Subcutaneous adipose tissue (tissue), 4 donors: ENCODE measurements around the gene ADGRL3. TPM values are rescaled to one million over a fixed set of nuclear protein-coding genes. Genes with fewer than 3 reads are reported as not detected.

Source experiments
- CTCF ChIP-seq: fragments of 450-650 bp; IDR thresholded peaks from one replicate; pipeline ENCODE4 v1.5.1; 2016; ENCODE audit warnings: low read depth, mild to moderate bottlenecking, control low read depth, antibody characterized with exemption, moderate library complexity
- total RNA-seq, 4 donors: library from RNA; depleted of rRNA; stranded (reverse); fragments of >200 nt; gene quantifications; one replicate each; pipeline ENCODE4 v1.1.0, GENCODE V29; 2016

ADGRL3 gene
- total RNA-seq, 4 donors from 2014 or later = 6.3 to 12.2 (median 9.2) TPM

DNA sequence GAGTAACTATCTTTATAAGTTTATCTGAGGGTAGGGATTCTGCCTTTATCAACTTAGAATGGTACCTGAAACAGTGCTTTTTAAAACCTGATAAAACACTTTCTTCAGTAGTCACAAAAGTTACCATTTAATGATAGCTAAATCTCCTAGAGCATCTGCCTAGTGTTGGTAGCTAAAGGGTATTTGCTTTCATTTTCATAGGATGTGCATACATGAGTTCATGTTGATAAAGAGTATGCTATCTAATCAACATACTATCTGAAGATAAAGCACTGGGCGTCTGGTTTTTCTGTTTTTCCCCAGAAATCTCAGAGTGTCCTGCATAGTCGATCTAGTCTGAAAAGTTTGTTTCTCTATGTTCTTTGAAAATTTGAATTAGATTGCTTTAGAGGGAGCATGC, 75.1 kb downstream of the ADGRL3 start:
- TF ChIP-seq CTCF = no peak

DNA sequence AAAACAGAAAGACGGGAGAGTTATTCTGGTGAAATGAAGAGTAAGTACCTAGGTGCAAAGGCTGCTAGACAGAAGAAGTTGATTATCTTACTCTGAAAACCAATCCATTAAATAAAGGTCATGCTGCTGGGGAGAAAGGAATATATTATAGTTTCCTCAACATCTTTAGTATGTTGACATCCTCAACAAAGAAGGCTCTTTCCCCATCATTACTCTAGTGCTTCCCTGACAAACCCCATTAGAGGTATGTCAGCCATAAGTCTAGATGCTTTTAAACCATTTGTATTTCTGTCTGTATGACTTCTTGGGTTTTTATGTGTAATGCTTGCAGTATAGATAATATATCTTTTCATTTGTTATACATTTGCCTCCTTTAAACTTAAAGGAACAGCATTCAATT, 75.9 kb downstream of the ADGRL3 start:
- no peak for TF ChIP-seq CTCF

DNA sequence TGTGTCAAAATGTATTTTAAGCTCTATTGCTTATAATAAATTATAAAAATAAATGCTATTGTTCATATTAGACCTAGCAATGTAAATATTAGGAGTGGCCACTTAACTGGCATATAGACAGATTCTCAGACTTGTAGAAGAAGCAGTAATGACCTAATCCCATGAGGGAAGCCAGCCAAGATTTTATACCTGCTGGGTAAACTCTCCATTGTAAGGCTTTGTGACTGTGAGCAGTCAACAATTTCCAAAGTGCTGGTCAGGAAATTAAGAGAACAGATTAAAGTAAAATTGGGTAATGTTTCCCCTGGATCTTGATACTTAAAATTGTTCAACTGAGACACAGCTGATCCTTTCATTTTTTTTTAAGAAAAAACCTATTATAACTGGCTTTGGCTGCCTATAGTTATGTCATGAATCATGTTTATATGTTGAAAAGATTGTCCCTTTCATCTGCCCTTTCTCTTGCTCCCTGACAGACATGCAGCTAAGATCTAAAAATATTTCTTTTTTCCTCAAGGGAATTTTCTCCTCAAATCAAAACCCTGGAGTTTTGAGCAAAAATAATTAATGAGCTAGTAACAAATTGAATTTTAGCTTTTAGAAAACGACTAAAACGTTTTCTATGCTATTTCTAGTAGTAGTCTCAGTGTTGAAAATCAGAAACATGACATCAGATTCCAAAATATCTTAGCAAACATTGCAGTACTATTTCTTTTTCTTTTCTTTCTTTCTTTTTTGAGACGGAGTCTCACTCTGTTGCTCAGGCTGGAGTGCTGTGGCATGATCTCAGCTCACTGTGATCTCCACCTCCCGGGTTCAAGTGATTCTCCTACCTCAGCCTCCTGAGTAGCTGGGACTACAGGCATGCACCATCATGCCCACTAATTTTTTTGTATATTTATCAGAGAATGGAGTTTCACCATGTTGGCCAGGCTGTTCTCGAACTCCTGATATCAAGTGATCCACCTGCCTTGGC, 77.9 kb downstream of the ADGRL3 start:
- no peak for TF ChIP-seq CTCF

GRCh38 chr4:61292322-61292721, 92.2 kb downstream of the ADGRL3 start:
- no peak for TF ChIP-seq CTCF

DNA sequence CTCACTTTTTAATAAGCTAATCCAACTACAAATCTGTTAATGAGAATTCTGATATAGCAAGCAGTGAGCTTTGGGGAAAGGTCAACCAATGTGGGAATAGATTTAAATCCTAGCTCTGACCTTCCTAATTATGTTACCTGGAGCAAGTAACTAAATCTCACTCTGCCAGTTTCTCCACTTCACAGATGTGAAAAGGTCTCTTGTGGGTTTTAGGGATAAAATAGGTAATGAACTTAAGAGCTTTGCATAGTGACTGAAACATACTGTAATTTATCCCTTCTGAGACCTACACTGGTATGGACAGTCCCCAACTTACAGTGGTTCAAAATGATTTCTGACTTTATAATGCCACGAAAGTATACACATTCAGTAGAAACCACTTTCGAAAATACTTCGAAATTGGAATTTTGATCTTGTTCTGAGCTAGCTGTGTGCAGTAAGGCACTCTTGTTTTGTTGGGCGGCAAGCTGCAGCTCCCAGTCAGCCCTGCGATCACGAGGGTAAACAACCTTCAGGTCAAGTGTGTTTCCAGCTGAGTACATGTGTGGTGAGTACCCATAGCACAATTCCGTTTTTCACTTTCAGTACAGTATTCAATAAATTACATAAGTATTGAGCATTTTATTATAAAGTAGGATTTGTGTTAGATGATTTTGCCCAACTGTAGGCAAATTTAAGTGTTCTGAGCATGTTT, 93.7 kb downstream of the ADGRL3 start:
- no peak for TF ChIP-seq CTCF

GRCh38 chr4:61294936-61295335, 94.8 kb downstream of the ADGRL3 start:
- no peak for TF ChIP-seq CTCF

DNA sequence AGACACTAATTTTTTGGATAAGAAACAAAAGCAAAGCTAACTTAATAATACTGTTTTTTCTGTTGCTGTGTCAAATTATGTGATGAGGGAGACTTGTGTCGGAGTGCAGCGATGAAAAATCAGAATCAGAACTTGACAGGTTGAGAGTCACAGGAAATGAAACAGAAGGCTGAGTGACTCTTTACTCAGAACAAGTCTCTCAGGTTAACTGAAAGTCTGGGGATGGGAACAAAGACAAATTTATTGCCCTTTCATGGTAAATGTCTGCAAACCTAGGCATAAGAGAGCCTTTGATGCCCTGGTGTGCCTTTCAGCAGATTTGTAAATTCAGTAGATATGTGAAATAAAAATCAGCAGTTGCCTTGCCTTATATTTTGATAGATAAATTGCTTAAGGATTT, 96.0 kb downstream of the ADGRL3 start:
- no peak for TF ChIP-seq CTCF
